K562 (cell line): ENCODE results near the gene MEIOB. TPM values are rescaled to one million over a fixed set of nuclear protein-coding genes. Genes with fewer than 3 reads are reported as not detected.
A peak's percentile ranks its signal among the peaks of the same experiment; 100 is the strongest.

ENCODE experiments used
- ATAC-seq: fragments of 200-7000 bp; cut with Tn5 transposase; 3 replicates; pipeline ENCODE4 v1.9.1; 2020; ENCODE audit warnings: moderate library complexity
- BruUV-seq: library from RNA; stranded (reverse); fragments of 400-500 nt; replicated peaks from 2 replicates; lab custom pipeline; 2021; lab: Mats Ljungman, UMichigan
- CTCF ChIA-PET: fragments of 300-600 bp; formaldehyde crosslinking; extraction: SDS; loops from one replicate; lab custom pipeline; 2021; ENCODE audit warnings: low intra/inter-chr PET ratio; lab: Yijun Ruan, JAX
- POLR2A ChIA-PET: fragments of 300-600, 350-650 bp; sonication (Branson Sonifier 250); formaldehyde crosslinking; extraction: SDS; loops from one replicate; lab custom pipeline; 2021; ENCODE audit warnings: antibody characterized with exemption, inconsistent platforms; lab: Yijun Ruan, JAX
- DNase-seq, 4 experiments: peaks; one replicate each; pipeline versions ENCODE4 v3.0.0 to v3.0.0-alpha.2; 2011 to 2018; ENCODE audit warnings: low spot score in 3 of 4, mixed read lengths in 3 of 4; ENCODE audit errors: extremely low read depth in 1 of 4
- FAIRE-seq: peaks from 2 replicates; lab custom pipeline; 2011; peaks lifted over from hg19 to GRCh38; lab: Jason Lieb, UNC
- H2AFZ ChIP-seq: 2 replicates; pipeline ENCODE4 v1.6.0; 2011; ENCODE audit warnings: low read depth, low read length, control low read depth, inconsistent platforms
- H3K27ac ChIP-seq: fragments of 200-600 bp; 3 replicates; pipeline ENCODE4 v1.8.0; 2011; ENCODE audit warnings: low read depth, mild to moderate bottlenecking, control low read depth, inconsistent platforms, low read length, moderate library complexity, mixed read lengths; ENCODE audit errors: extremely low read depth
- H3K27me3 ChIP-seq, 2 experiments: fragments of 300-600 bp in 1 of 2; 2 replicates in 1 of 2; 3 replicates in 1 of 2; pipeline versions ENCODE4 v1.6.0 to v1.8.0; 2011; ENCODE audit warnings: inconsistent platforms in 2 of 2, low read length in 2 of 2, mild to moderate bottlenecking in 1 of 2, mixed read lengths in 1 of 2, moderate library complexity in 1 of 2; ENCODE audit not compliant: control insufficient read depth in 2 of 2, insufficient read depth in 2 of 2
- H3K36me3 ChIP-seq: fragments of 300-600 bp; 3 replicates; pipeline ENCODE4 v1.8.0; 2011; ENCODE audit warnings: mild to moderate bottlenecking, low read length, inconsistent platforms; ENCODE audit not compliant: control insufficient read depth, insufficient read depth
- H3K4me1 ChIP-seq, 2 experiments: fragments of 200-600 bp in 1 of 2; replicated peaks in 1 of 2; 2 replicates in 1 of 2; 3 replicates in 1 of 2; pipeline versions ENCODE4 v1.5.1 to v1.8.0; 2011; ENCODE audit warnings: inconsistent platforms in 2 of 2, low read length in 2 of 2, mild to moderate bottlenecking in 1 of 2, mixed read lengths in 1 of 2, moderate library complexity in 1 of 2; ENCODE audit not compliant: control insufficient read depth in 2 of 2, insufficient read depth in 2 of 2
- H3K4me2 ChIP-seq: 2 replicates; pipeline ENCODE4 v1.6.1; 2011; ENCODE audit warnings: low read length, control low read depth, inconsistent platforms, mixed read lengths; ENCODE audit not compliant: insufficient read depth
- H3K4me3 ChIP-seq: fragments of 200-600 bp; sonication (generic), shearing (Covaris generic); 2 replicates; pipeline ENCODE4 v1.5.1; 2016; ENCODE audit warnings: control low read depth, inconsistent platforms
- H3K79me2 ChIP-seq: fragments of 200-600 bp; 3 replicates; pipeline ENCODE4 v1.8.0; 2011; ENCODE audit warnings: low read length, inconsistent platforms; ENCODE audit not compliant: control insufficient read depth, insufficient read depth
- H3K9ac ChIP-seq, 2 experiments: 2 replicates each; pipeline versions ENCODE4 v1.6.0 to v1.6.1; 2011; ENCODE audit warnings: low read depth in 2 of 2, low read length in 2 of 2, control low read depth in 1 of 2, inconsistent platforms in 1 of 2, mild to moderate bottlenecking in 1 of 2, mixed read lengths in 1 of 2; ENCODE audit not compliant: insufficient read depth in 1 of 2
- H3K9me1 ChIP-seq: one replicate; pipeline ENCODE4 v1.6.0; 2011; ENCODE audit warnings: inconsistent platforms, mild to moderate bottlenecking, low read length, moderate library complexity; ENCODE audit not compliant: control insufficient read depth, insufficient read depth
- H3K9me3 ChIP-seq: replicated peaks from 2 replicates; pipeline ENCODE4 v1.5.1; 2011; ENCODE audit warnings: low read depth, low read length, inconsistent platforms; ENCODE audit not compliant: control insufficient read depth, insufficient read depth
- H4K20me1 ChIP-seq: replicated peaks from 2 replicates; pipeline ENCODE4 v1.6.1; 2011; ENCODE audit warnings: low read length, inconsistent platforms, mixed read lengths; ENCODE audit not compliant: control insufficient read depth, insufficient read depth
- BACH1 ChIP-seq: fragments of 200-800 bp; sonication (Bioruptor generic); IDR thresholded peaks from 2 replicates; pipeline ENCODE4 v1.6.1; 2016; ENCODE audit warnings: missing genetic modification characterization, missing compliant biosample characterization
- CCAR2 ChIP-seq: fragments of 200-400 bp; formaldehyde crosslinking; IDR thresholded peaks from 2 replicates; pipeline ENCODE4 v1.6.1; 2017; ENCODE audit warnings: mild to moderate bottlenecking, low read depth, low read length
- POLR2G ChIP-seq: fragments of 200-400 bp; formaldehyde crosslinking; IDR thresholded peaks from 2 replicates; pipeline ENCODE4 v1.6.1; 2017; ENCODE audit warnings: low read depth, mild to moderate bottlenecking, antibody characterized with exemption, low read length, moderate library complexity
- RBM17 ChIP-seq: fragments of 200-400 bp; formaldehyde crosslinking; IDR thresholded peaks from 2 replicates; pipeline ENCODE4 v1.6.1; 2017; ENCODE audit warnings: low read depth, mild to moderate bottlenecking, low read length, borderline replicate concordance
- YBX1 ChIP-seq: fragments of 450-650 bp; IDR thresholded peaks from 2 replicates; pipeline ENCODE4 v1.7.1; 2016; ENCODE audit warnings: mild to moderate bottlenecking
- ZNF586 ChIP-seq: fragments of 450-650 bp; formaldehyde crosslinking; conservative IDR thresholded peaks from 2 replicates; pipeline ENCODE4 v1.4.0; 2020; ENCODE audit warnings: mild to moderate bottlenecking, moderate library complexity
- WGBS: fragments of 100-300 bp; shearing (Covaris generic); methylation state at CpG from one replicate; pipeline ENCODE4 v1.1.6; 2016; ENCODE audit warnings: low coverage, mixed read lengths; ENCODE audit not compliant: insufficient coverage; ENCODE audit errors: missing lambda C conversion rate; 5-methylcytosine and 5-hydroxymethylcytosine counted together
- in situ Hi-C: fragments of 300-500 bp; cut with MboI; formaldehyde crosslinking; loops from 4 replicates; pipeline ENCODE4 v1.15.0; 2018; ENCODE audit warnings: inconsistent platforms, mixed read lengths
- intact Hi-C: fragments of 100-400 bp; cut with micrococcal nuclease; formaldehyde crosslinking; loops from 2 replicates; pipeline ENCODE4 v1.14.2; 2022
- polyA plus RNA-seq, 8 experiments: library from polyadenylated mRNA; depleted of rRNA in 4 of 8; stranded (reverse) in 5 of 8; unstranded in 3 of 8; fragments of >200 nt; fragmentation: Nextera tagmentation in 2 of 8; fragmentation: Illumina TruSeq in 1 of 8; extraction: Ambion mirVana in 2 of 8; extraction: Trizol in 1 of 8; gene quantifications; 2 replicates each; pipeline versions ENCODE4 v1.2.1 to v1.2.3, GENCODE V29; 2011 to 2014; ENCODE audit warnings: inconsistent platforms in 1 of 8, missing spikeins in 1 of 8
- total RNA-seq, 7 experiments: library from RNA; depleted of rRNA in 6 of 7; stranded (reverse); fragments of >200 nt in 6 of 7; fragmentation: Illumina TruSeq in 2 of 7; extraction: Trizol in 2 of 7; gene quantifications; 2 replicates each; pipeline versions ENCODE4 v1.2.1 to v1.2.3, GENCODE V29; 2011 to 2021; ENCODE audit warnings: low replicate concordance in 1 of 7

The MEIOB gene
- total and polyA plus RNA-seq, 9 of the 15 experiments (the other 6 are each of a cell fraction or from before 2014, with no cell fraction given), result 25.4 to 203 (median 97.6) TPM

GRCh38 chr16:1820946-1821290, 51.0 kb downstream of the MEIOB start:
- H3K4me2 ChIP-seq, result no peak overlapping the region
- BruUV-seq, result no TSS peak
- in situ Hi-C loops, result no loop called here
- ChIA-PET POLR2A (interaction anchor here (0.6 to 1.1 kb wide), 4 partner anchors 8 to 334 kb away, joined by 3 to 7 read pairs (median 4); partner anchors contain the start of genes RPS2 and TRAF7), CTCF (no interaction called here)
- 76% methylated on average over 11 of the region's 12 CpGs for WGBS
- peaks cover 3 to 57% of the 10 kb centered on the region in 2 experiments; a peak in 3 of 5 replicates for H3K4me1 ChIP-seq
- H3K9me1 ChIP-seq, result no peaks in the 10 kb centered on the region
- no peak for ATAC-seq
- H3K27ac ChIP-seq, result no peak overlapping the region
- peaks cover 3% of the 10 kb centered on the region; the same call in 1 of the 3 replicates for H3K79me2 ChIP-seq
- peak; percentile 45; the same call in 1 of the 2 replicates for TF ChIP-seq POLR2G
- no peak for TF ChIP-seq ZNF586 (CRISPR knock-in tag)
- peaks cover 3% of the 10 kb centered on the region; the same call in 1 of the 3 replicates for H3K36me3 ChIP-seq
- DNase-seq, result no peak
- no peaks in the 10 kb centered on the region for H3K9me3 ChIP-seq
- intact Hi-C loops, result no loop called here
- no peak overlapping the region for H3K4me3 ChIP-seq
- H3K27me3 ChIP-seq, result no peaks in the 10 kb centered on the region
- FAIRE-seq, result no peak
- peak overlapping the region in 1 of 2 experiments; percentile 14; a peak in 1 of 4 replicates for H3K9ac ChIP-seq
- no peak overlapping the region for H2AFZ ChIP-seq
- no peaks in the 10 kb centered on the region for H4K20me1 ChIP-seq

GRCh38 chr16:1820096-1820945, 51.6 kb downstream of the MEIOB start:
- Histone ChIP-seq H3K9ac (no peak overlapping the region), H3K9me3 (no peaks in the 10 kb centered on the region), H4K20me1 (no peaks in the 10 kb centered on the region), H2AFZ (no peak overlapping the region), H3K4me2 (no peak overlapping the region), H3K27ac (no peak overlapping the region), H3K79me2 (no peaks in the 10 kb centered on the region), H3K4me3 (no peak overlapping the region), H3K36me3 (peaks cover 3% of the 10 kb centered on the region; the same call in 1 of the 3 replicates), H3K27me3 (no peaks in the 10 kb centered on the region), H3K9me1 (no peaks in the 10 kb centered on the region), H3K4me1 (peaks cover 0 to 53% of the 10 kb centered on the region in 2 experiments; a peak in 2 of 5 replicates)
- CTCF ChIA-PET, result no interaction called here
- BruUV-seq, result no TSS peak
- FAIRE-seq, result no peak
- intact Hi-C loops, result no loop called here
- TF ChIP-seq YBX1 (no peak), BACH1 (tag) (no peak), RBM17 (no peak), POLR2G (peak; percentile 49; the same call in 1 of the 2 replicates), CCAR2 (no peak)
- in situ Hi-C loops, result no loop called here
- DNase-seq, result no peak
- 63% methylated on average over 22 of the region's 25 CpGs for WGBS
- no peak for ATAC-seq
- POLR2A ChIA-PET, result interaction anchor here (0.6 to 1.1 kb wide), 5 partner anchors 8 to 335 kb away, joined by 3 to 7 read pairs (median 4); partner anchors contain the start of genes RPS2 and TRAF7
